Subcutaneous preadipocyte (primary cell): ENCODE measurements around the gene POMC. TPM values are rescaled to one million over a fixed set of nuclear protein-coding genes. Genes with fewer than 3 reads are reported as not detected.

Experiments
- total RNA-seq: library from RNA; depleted of rRNA; stranded (reverse); fragments of >200 nt; gene quantifications from 2 replicates; pipeline ENCODE4 v1.2.3, GENCODE V29; 2012

POMC gene
- total RNA-seq: 0.73 and 0.98 TPM in 2 replicates

GRCh38 chr2:25168256-25169072 lies at the start of gene POMC:
Gene POMC, minus strand, starts transcription at chr2:25168580. Its CDS starts 3,808 bp downstream, at chr2:25164772.

Other genes with a start within 250 kb of the POMC start
- gene ADCY3, start 248.3 kb downstream of the POMC start, total RNA-seq: 42.3 and 48.9 TPM in 2 replicates
- 2.3 and 3.3 TPM in 2 replicates for gene DNAJC27, start 196.6 kb downstream of the POMC start, total RNA-seq
- 0.37 and 0.39 TPM in 2 replicates for gene EFR3B, start 126.5 kb downstream of the POMC start, total RNA-seq
- 8.6 and 9.6 TPM in 2 replicates for gene DNMT3A, start 173.3 kb upstream of the POMC start, total RNA-seq